Measurements from ENCODE around the gene TXNDC17.

TXNDC17 gene

DNA sequence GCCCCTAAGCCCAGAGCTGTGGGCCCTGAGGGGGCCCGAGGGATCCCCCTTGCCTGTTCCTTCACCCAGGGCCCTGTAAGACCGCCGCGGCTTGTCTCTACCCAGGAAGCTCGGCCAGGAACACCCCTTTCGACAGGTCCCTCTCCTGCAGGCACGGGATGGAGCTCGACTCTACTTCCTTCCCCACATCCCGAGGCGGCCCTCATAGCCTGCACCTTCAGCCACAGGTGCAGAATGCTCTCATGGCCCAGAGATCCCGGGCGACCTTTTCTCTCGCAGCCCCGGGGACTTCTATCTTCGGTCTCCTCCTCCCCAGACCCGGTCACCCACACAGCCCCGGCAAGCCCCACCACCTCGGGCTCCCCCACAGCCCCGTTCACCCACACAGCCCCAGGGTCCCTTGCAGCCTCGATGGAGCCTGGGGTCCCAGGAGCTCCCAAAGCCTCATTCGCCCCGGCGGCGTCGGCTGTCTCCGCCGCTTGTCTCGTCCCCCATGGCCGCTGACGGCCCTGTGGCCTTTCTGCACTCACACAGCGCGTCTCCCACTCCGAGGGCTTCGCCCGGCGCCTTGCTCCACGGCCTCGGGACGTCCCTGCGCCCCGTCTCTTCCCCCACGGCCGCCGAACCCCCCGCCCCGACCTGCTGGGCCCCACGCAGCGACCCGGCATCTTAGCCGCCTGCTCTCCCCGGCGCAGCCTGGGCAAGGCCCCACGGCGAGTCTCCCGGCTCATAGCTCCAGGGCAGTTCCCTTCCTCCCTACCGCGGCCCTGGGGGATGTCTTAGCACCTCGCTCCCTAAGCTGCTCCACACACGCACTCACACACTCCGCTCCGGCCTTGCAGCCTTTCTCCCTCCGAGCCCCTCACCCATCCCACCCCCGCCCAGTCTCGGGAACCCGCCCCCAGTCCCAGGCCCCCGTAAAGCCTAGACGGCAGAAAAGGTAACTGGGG, 999 bp upstream of the TXNDC17 start:
- Histone ChIP-seq H3K4me2 (no peak overlapping the region; the same call in 1 of the 2 replicates), H3K27ac (peak overlapping the region; percentile 40; the same call in 1 of the 2 replicates), H3K9ac (peak overlapping the region; percentile 37; the same call in 1 of the 2 replicates), H4K20me1 (ENCODE audit: insufficient read depth) (no peaks in the 10 kb centered on the region), H3K27me3 (ENCODE audit: insufficient read depth, low read depth) (no peaks in the 10 kb centered on the region), H3K36me3 (ENCODE audit: insufficient read depth) (no peaks in the 10 kb centered on the region), H3K4me3 (IDR thresholded peaks at IDR 0.05; ENCODE audit: insufficient read depth, low read depth, low read length) (no peak overlapping the region), H3K4me1 (ENCODE audit: low read depth, poor library complexity, severe bottlenecking) (no peaks in the 10 kb centered on the region), H3K79me2 (ENCODE audit: insufficient read depth, low read depth) (no peaks in the 10 kb centered on the region), H2AFZ (ENCODE audit: low read depth) (no peak overlapping the region)
- TF ChIP-seq, protein P1, sequence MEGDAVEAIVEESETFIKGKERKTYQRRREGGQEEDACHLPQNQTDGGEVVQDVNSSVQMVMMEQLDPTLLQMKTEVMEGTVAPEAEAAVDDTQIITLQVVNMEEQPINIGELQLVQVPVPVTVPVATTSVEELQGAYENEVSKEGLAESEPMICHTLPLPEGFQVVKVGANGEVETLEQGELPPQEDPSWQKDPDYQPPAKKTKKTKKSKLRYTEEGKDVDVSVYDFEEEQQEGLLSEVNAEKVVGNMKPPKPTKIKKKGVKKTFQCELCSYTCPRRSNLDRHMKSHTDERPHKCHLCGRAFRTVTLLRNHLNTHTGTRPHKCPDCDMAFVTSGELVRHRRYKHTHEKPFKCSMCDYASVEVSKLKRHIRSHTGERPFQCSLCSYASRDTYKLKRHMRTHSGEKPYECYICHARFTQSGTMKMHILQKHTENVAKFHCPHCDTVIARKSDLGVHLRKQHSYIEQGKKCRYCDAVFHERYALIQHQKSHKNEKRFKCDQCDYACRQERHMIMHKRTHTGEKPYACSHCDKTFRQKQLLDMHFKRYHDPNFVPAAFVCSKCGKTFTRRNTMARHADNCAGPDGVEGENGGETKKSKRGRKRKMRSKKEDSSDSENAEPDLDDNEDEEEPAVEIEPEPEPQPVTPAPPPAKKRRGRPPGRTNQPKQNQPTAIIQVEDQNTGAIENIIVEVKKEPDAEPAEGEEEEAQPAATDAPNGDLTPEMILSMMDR (conservative IDR thresholded peaks at IDR 0.05; ENCODE audit: low read depth, low read length), result no peak

DNA sequence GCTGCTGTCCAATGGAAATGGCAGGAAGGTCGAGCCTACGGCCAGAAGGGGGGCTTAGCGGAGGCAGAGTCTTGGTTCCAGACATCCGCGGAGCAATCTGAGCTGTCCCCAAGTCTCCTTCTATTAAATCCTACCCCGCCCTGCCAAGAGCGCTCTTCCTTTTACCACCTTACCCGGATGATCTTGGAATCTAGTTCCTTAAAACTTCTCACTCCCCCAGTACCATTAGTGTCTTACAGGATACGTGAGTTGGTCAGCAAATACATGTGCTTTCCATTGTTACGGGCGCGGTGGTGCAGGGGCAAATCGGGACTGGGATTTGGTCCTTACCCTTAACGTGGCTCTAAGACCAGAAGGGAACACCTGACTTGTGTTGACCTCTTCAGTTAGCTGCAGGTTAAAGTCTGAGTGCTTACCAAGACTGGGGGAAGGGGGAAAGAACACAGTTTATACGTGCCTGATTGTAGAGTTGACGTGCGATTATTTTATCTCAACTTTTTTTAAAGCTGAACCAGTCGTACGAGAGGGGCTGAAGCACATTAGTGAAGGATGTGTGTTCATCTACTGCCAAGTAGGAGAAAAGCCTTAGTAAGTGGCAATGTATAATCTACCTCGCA, 495 bp downstream of the TXNDC17 start:
- Histone ChIP-seq H3K4me2 (peak overlapping the region; percentile 17), H3K9ac (peak overlapping the region; percentile 37; the same call in 1 of the 2 replicates), H2AFZ (ENCODE audit: low read depth) (no peak overlapping the region), H3K36me3 (ENCODE audit: insufficient read depth) (no peaks in the 10 kb centered on the region), H3K27me3 (ENCODE audit: insufficient read depth, low read depth) (no peaks in the 10 kb centered on the region), H3K79me2 (ENCODE audit: insufficient read depth, low read depth) (no peaks in the 10 kb centered on the region), H3K4me3 (IDR thresholded peaks at IDR 0.05; ENCODE audit: insufficient read depth, low read depth, low read length) (no peak overlapping the region), H4K20me1 (ENCODE audit: insufficient read depth) (no peaks in the 10 kb centered on the region), H3K4me1 (ENCODE audit: low read depth, poor library complexity, severe bottlenecking) (no peaks in the 10 kb centered on the region), H3K27ac (no peak overlapping the region)
- TF ChIP-seq, protein P1 (conservative IDR thresholded peaks at IDR 0.05; ENCODE audit: low read depth, low read length), result no peak

DNA sequence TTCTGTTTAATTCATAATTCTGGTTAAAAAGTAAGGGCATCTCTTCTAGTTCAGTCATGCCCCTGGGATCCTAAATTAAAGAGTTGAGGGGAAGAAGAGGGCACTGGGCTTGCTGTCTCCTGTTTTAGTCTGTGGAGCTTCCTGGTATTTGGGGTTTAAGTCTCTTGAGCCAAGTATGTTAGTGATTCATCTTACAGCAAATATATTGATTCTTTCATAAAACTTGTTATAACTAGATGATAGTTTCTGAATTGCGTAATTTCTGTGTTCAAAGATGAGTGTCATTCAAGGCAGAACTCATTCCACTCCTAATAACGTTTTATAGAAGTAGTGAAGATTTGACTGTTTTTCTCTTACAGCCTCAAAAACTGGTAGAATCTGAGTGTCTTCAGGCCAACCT, 1.7 kb downstream of the TXNDC17 start:
- H3K4me1 ChIP-seq (ENCODE audit: low read depth, poor library complexity, severe bottlenecking), result no peaks in the 10 kb centered on the region
- H3K4me3 ChIP-seq (IDR thresholded peaks at IDR 0.05; ENCODE audit: insufficient read depth, low read depth, low read length), result no peak overlapping the region
- TF ChIP-seq, protein P1 (conservative IDR thresholded peaks at IDR 0.05; ENCODE audit: low read depth, low read length), result no peak
- H3K27me3 ChIP-seq (ENCODE audit: insufficient read depth, low read depth), result no peaks in the 10 kb centered on the region
- no peaks in the 10 kb centered on the region for H3K79me2 ChIP-seq (ENCODE audit: insufficient read depth, low read depth)
- H4K20me1 ChIP-seq (ENCODE audit: insufficient read depth), result no peaks in the 10 kb centered on the region
- no peak overlapping the region for H2AFZ ChIP-seq (ENCODE audit: low read depth)
- no peaks in the 10 kb centered on the region for H3K36me3 ChIP-seq (ENCODE audit: insufficient read depth)
- H3K4me2 ChIP-seq, result no peak overlapping the region
- H3K9ac ChIP-seq, result no peak overlapping the region
- no peak overlapping the region for H3K27ac ChIP-seq

DNA sequence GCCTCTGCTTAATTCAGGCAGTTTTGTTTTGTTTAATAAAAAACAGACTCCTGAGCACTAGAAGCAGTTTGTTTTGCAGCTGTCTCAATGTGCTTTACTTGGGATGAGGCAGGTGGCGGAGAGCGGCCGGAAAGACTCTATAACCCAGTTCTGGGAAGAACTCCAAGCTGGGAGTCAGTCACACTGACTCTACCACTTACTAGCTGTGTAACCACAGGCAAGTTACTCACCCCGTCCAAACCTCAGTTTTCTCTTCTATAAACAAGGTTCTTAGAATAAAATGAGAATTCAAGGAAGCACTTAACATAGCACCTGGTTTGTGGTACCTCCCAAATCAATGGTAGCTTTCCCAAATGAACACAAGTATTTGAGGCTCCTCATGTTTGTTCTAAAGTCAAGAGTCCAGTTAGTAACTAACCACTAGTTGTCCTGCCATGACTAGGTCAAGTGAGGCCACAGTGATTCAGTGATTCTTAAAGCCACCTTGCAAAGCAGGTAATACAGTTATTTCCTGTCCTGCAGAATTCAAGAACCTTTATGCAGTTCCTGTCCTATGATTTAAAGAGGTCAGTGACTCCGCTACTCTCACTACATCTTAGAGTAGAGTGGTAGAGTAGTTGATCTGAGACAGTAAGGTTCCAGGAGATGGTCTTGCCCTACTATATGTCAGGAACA, 2.7 kb downstream of the TXNDC17 start:
- no peaks in the 10 kb centered on the region for H3K36me3 ChIP-seq (ENCODE audit: insufficient read depth)
- no peaks in the 10 kb centered on the region for H3K79me2 ChIP-seq (ENCODE audit: insufficient read depth, low read depth)

More for the DNA sequence above, 2.7 kb downstream of the TXNDC17 start:
- TF ChIP-seq, protein P1 (conservative IDR thresholded peaks at IDR 0.05; ENCODE audit: low read depth, low read length), result no peak
- Histone ChIP-seq H2AFZ (ENCODE audit: low read depth) (no peak overlapping the region), H3K9ac (no peak overlapping the region), H3K4me2 (no peak overlapping the region), H4K20me1 (ENCODE audit: insufficient read depth) (no peaks in the 10 kb centered on the region), H3K27ac (no peak overlapping the region), H3K27me3 (ENCODE audit: insufficient read depth, low read depth) (no peaks in the 10 kb centered on the region), H3K4me1 (ENCODE audit: low read depth, poor library complexity, severe bottlenecking) (no peaks in the 10 kb centered on the region), H3K4me3 (IDR thresholded peaks at IDR 0.05; ENCODE audit: insufficient read depth, low read depth, low read length) (no peak overlapping the region)

Measured in KMS-11 (cell line).